GM15510 (cell line): ENCODE measurements around the gene DECR2.

Source experiments
- POLR2A ChIP-seq: IDR thresholded peaks from 3 replicates; pipeline ENCODE4 v1.6.1; 2011; ENCODE audit warnings: borderline replicate concordance; ENCODE audit not compliant: insufficient read length; ENCODE audit errors: extremely low read depth

DECR2 gene, protein sequence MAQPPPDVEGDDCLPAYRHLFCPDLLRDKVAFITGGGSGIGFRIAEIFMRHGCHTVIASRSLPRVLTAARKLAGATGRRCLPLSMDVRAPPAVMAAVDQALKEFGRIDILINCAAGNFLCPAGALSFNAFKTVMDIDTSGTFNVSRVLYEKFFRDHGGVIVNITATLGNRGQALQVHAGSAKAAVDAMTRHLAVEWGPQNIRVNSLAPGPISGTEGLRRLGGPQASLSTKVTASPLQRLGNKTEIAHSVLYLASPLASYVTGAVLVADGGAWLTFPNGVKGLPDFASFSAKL

DNA sequence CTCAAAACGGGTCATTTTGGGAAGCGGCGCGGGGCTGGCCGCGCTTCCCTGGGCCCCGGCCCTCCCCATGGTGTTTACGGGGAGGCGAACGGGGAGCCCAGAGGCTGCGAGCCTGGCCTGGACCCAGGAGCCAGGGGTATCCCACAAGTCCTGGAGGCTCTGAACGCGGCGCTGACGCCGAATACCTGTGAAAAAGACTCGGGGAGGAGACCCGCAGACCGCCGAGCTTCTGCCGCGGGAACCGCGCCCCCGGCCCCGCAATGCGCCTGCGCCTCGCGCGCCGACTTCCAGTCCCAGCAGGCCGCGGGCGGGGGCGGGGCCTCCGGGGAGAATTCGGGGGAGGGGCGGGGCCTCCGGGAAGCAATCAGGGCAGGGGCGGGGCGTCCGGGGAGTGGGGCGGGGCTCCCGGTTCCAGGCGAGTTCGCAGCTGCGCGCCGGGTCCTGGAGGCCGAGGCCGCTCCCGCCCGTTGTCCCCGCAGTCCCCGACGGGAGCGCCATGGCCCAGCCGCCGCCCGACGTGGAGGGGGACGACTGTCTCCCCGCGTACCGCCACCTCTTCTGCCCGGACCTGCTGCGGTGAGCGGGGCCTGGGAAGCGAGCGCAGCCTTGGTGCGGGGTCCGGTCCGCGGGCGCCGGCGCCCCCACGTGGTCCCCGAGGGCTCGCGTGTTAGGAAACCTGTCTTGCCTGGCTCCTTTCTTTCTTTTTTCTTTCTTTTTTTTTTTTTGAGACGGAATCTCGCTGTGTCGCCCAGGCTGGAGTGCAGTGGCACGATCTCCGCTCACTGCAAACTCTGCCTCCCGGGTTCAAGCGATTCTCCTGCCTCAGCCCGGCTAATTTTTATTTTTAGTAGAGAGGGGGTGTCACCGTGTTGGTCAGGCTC is at the start of gene DECR2:
TSS of gene DECR2 (plus strand) at position 418 of the 881 bp plus-strand sequence. CDS start at position 497, 79 bp downstream.
- peak; percentile 86 for TF ChIP-seq POLR2A

GRCh38 chr16:352547-353403 is 48.9 kb upstream of the DECR2 start, which contains the start of gene AXIN1:
AXIN1 (minus strand) TSS chr16:352723; CDS start chr16:347025, 5,698 bp downstream.
- peak; percentile 74 for TF ChIP-seq POLR2A

- TF ChIP-seq POLR2A, result no peak
These were observed 48.0 kb upstream of the DECR2 start for GRCh38 chr16:353404-354290.

DNA sequence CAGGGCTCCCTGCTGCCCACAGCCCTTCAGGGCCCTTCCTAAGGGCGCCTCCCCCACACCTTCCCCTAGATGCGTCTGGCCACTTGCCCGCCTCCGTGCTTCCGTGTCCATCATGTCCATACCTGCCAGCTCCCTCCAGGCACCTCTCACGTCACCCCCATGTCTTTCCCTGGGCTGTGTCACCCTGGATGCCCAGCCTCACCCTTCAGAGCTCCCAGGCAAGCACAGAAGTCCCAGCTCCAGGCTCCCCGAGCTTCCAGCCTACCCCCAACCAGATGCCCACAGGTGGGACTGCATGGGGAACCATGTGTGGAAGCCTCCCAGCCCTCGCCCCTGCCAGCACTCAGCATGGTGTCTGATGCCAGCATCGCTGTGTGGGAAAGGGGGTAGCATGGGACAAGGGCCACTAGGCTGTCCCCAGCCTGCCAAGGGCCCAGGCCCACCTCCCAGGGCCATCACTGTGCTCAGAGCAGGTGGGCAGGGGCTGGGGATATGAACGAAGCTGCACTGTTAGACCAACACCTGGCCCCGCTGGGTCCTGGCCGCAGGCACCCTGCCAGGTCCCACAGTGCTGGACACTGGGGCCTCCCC is 47.3 kb upstream of the DECR2 start:
- no peak for TF ChIP-seq POLR2A

GRCh38 chr16:354971-355461 is 46.7 kb upstream of the DECR2 start:
- TF ChIP-seq POLR2A, result no peak

DNA sequence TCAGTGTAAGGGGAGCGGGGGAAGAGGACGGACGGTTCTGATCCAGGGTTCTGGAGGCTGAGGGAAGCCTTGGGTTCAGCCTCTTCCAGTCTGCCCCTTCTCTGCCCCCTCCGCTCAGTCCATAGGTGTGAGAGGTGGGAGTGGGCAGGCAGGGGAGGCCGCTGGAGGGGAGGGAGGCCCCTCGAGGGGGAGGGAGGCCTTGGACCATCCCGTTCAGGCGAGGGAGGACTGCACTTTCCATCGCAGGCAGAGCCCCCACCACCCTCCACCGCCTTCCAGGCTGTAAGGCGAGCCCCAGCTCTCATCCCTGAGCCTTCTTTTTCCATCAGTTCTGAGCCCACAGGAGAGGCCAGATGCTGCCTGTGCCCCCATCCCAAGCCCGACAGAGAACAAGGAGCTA is 44.9 kb upstream of the DECR2 start:
- no peak for TF ChIP-seq POLR2A

GRCh38 chr16:359067-359763 is 42.5 kb upstream of the DECR2 start:
- TF ChIP-seq POLR2A, result no peak

- no peak for TF ChIP-seq POLR2A
These were observed 41.6 kb upstream of the DECR2 start for GRCh38 chr16:359871-360697.

- no peak for TF ChIP-seq POLR2A
These were observed 40.9 kb upstream of the DECR2 start for GRCh38 chr16:360698-361336.

GRCh38 chr16:361341-361871 is 40.3 kb upstream of the DECR2 start:
- no peak for TF ChIP-seq POLR2A
